HG03342 (cell line): ENCODE data around the gene DCHS1.
A peak's percentile ranks its signal among the peaks of the same experiment; 100 is the strongest.

Experiments
- ATAC-seq: cut with Tn5 transposase; IDR thresholded peaks from one replicate; pipeline ENCODE4 v1.9.1; 2021; ENCODE audit warnings: mild to moderate bottlenecking, moderate library complexity; ENCODE audit not compliant: unreplicated experiment

DCHS1 gene

DNA sequence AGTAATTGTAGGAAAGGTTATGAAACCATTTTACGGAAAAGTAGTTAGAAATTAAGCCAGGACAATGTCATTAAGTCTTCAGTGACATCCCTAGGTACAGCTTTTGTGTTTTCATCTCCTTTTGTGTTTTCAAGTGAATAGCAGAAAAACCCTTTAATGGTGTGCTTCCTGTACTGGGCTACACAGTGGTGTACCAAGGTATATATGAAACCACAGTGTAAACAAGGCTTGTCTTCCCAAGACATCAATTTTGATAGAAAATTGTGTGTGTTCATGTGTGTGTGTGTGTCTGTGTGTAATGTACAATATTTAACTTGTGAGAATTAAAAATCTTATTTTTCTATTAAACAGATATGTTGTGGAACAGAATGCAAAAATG lies 18.6 kb upstream of the DCHS1 start:
- ATAC-seq, result no peak

DNA sequence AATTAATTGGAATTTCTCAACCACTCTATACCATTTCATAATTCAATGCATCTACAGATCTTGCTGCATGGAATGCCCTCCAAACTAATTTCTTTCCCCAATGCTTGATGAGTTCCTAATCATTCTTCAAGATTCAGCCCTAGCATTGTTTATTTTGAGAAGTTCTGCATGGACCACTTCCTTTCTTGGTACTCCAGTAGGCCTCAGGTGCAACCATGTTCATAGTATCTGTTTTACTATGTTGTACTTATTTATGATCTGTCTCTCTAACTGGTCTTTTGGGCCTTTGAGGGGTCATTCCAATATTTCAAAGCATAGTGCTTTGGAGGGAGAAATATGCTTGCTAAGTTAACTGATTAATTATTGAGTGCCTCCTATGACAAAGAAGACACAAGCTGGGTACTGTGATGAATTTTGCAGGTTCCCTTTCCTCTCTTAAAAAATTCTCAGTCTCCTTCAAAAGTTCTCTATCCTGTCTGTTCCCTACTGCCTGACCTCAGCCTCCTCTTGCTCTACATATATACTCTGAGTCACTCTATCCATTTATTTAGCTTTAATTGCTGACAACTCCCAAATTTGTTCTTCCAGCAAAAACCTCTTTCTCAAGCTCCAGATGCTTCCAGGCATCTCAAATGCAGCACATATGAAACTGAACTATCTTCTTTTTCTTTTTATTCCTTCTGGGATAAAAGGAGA lies 18.1 kb upstream of the DCHS1 start:
- ATAC-seq, result no peak

DNA sequence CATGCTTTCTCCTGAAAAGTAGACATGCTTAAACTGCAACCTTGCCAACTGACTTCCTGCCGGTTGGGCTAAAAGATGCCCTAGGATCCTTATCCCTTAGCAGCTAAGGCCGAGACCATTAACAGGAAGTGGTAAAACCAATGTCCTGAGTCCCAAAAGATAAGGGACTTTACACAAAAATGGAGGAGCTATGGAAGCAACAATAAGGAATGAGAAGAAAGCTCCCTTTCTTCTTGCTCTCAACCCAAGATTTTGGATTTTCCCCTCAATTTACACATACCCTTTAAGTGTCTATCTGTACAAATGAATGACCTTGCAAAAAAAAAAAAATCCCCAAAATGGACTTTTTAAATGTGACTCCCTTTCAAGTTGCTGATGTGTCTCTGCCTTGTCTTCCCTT lies 16.4 kb upstream of the DCHS1 start:
- no peak for ATAC-seq

DNA sequence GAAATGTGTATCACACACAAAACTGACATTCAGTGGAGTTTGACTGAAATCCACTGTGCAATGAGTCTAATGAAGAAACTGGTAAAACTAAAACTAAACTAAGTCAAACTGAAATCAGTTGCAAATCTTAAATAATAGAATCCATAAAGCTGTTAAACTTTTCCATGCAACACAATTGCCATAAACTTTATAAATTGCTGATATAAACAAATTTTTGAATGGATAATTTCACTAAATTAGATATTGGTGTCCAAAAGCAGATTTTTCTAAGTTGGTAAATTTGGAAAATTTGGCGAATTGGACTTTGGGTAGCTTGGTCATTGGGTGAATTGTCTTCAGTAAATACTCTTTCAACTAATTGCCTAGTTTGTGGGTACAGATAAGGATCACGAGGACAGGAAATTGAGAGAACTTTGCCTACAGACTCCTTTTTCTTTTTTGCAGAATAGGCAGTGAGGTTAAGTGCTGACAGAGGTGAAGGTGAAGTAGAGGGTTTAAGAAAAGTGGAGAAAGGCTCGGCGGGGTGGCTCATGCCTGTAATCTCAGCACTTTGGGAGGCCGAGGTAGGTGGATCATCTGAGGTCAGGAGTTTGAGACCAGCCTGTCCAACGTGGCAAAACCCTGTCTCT lies 14.7 kb upstream of the DCHS1 start:
- no peak for ATAC-seq

DNA sequence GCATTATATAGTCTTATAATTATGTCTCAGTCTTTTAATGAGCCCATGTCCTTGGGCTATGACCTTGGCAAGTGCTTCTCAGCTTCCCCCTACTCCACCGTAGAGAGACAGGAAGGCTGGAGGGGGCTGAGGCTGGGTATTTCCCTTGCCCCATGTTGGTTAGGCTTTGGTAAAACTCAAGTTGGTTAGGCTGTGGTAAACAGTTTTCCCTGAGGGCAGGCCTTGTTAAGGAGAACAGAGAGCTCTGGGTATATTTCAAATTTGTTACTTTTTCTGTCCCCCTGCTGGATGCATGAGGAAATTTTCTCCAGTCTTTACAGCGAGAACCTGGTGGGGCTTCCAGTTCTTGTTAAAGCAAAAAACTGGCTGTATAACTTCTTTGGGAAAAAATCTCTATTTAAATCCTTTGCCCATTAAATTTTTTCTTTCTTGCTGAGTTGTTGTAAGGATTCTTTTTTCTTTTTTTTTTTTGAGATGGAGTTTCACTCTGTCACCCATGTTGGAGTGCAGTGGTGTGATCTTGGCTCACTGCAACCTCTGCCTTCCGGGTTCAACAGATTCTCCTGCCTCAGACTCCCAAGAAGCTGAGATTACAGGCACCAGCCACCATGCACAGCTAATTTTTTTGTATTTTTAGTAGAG lies 12.2 kb upstream of the DCHS1 start:
- peak; percentile 48 for ATAC-seq

DNA sequence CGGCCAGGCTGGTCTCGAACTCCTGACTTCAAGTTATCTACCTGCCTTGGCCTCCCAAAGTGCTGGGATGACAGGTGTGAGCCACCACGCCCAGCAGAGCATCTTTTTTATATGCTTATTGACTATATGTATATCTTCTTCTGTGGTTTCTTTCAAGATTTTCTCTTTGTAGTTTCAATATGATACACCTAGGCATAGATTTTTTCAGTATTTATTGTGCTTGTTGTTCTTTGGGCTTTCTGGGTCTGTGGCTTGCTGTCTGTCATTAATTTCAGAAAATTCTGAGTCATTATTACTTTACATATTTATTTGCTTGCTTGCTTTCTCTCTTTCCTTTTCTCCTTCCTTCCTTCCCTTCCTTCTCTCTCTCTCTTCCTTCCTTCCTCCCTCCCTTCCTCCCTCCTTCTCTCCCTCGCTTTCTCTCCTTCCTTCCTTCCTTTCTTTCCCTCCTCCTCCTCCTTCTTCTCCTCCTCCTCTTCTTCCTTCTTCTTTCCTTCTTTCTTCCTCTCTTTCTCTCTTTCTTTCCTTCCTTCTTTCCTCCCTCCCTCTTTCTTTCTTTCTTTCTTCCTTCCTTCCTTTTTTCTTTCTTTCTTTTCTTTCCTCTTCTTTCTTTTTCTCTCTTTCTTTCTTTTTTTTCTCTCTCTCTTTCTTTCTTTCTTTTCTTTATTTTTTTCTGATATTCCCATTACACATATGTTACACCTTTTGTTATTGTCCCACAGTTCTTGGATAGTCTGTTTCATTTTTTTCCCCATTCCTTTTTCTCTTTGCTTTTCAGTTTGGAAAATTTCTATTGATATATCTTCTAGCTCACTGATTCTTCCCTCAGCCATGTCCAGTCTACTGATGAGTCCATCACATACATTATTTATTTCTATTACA lies 10.9 kb upstream of the DCHS1 start:
- no peak for ATAC-seq

DNA sequence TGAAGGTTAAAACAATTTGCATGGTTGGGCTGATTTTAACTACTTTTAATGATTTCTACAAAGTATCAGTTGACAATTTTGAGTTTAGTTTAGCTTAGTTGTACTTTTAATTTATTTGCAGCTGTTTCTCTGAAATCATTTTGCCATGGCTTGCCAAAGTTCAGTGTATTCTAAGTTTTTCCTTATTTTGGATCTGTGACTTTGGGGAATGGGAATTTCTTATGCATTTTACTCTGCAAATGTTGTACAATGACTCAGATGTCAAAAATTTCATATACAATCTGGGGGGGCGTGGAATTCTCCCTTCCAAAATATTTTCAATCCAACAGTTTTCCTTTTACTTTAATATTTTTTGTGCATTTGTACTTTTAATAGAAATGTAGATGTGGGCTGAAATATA lies 8.9 kb upstream of the DCHS1 start:
- no peak for ATAC-seq

DNA sequence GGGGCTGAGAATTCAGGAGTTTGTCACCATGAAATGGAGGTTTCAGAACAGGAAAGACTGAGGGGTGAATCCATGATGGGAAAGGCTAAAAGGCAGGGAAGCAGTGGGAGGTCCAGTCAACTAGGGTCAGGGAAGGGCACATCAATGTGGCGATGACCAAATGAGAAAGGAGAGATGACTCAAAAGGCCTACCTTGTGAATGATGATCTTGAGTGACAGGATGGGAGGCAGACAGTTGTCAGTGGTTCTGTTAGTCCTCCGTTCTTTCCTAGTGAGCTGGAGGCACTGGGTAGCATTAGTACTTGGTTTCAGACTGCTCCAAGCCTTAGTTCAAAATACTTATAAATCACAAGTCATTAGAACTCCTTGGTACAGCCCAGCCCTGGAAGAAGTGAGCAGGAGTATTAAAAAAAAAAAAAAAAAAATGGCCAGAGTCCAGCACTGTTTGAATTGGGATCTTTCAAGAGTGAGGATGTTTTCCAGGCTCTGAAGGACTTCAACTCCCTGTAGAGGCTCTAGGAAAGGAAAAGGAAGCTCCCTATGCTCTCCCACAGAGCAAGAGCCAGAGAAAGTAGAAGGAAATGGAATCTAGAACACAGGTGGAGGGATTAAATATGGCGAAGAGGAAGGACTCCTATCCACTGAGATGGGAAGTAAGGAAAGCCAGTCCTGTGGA lies 8.3 kb upstream of the DCHS1 start:
- ATAC-seq, result no peak

DNA sequence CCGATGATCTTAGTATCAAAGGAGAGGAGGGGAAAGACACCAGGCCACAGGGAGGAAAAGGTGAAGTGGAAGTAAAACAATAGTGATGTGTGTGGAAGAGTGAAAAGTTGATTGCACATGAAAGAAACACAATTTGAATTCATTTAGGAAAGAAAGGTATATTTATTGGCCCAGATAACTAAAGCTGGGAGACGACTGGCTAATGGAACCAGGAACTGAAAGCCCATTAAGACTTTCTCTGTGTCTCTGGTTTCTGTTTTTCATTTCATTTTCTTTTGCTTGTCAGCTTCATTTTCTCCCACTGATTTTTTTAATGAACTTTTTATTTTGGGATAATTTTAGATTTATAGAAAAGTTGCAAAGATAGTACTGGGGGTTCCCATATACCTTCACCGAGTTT lies 5.1 kb upstream of the DCHS1 start:
- ATAC-seq, result no peak

DNA sequence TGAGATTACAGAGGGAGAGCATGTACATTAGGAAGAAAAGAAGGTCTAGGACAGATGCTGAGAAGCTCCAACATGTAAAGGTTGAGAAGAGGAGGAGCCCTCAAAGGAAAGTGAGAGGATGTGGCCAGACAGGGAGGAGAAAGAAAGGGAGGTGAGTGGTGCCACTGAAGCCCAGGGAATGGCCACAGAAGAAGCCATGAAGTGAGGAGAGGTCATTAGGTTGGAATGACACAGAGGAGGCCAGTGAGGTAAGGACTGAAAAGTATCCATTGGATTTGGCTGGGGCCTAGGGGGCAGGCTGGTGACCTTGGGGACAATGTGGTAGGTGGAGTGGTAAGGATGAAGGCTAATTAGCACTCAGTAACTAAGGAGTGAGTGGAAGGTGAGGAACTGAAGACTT lies 3.0 kb upstream of the DCHS1 start:
- ATAC-seq, result no peak

DNA sequence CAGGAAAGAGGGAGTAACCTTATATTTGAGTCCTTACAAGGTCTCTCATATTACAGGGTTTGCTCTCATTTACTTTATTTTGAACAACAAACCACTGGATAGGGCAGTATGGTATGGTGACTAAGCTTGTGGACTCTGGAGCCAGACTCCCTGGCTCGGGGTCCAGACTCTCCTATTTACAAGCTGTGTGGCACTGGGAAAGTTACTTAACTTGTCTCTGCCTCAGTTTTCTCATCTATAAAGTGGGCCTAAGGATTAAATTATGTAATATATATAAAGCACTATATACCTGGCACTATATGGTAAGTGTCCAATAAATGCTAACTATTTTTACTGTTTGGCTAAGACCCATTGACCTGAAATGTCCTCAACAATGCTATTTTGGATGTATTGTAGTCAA lies 1.7 kb upstream of the DCHS1 start:
- ATAC-seq, result no peak

DNA sequence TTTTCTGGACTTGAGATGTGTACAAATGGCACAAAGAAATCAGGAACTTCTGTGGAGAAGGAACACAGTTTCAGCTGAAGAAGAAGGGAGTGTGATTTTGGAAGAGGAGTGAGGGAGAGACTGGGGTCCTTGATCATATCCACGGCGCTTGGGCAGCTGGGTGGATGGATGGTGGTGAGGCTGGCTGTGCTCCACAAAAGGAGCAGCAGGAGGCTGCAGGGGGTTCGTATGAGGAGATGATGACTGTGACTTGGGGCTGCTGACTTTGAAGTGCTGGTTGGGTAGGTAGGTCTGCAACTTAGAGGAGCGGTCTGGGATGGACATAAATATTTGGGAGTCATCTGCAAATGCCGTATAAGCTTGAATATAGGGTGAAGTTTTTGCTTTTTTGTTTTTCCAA lies 1.3 kb upstream of the DCHS1 start:
- no peak for ATAC-seq

DNA sequence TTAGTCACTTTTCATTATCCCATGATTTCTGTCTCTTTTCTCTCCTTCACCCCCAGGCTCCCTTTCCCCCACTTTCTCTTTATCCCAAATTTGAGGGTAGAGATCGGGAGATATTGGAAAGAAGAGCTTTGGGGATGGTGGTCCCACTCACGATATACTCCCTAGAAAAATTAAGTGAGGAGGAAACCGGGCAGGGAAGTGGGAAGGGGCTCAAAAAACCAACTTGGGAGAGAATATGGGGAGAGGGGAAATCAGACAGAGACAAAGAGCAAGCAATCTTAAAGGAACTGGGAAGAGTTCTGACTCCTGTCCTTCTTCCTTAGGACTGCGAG lies 941 bp upstream of the DCHS1 start:
- no peak for ATAC-seq

DNA sequence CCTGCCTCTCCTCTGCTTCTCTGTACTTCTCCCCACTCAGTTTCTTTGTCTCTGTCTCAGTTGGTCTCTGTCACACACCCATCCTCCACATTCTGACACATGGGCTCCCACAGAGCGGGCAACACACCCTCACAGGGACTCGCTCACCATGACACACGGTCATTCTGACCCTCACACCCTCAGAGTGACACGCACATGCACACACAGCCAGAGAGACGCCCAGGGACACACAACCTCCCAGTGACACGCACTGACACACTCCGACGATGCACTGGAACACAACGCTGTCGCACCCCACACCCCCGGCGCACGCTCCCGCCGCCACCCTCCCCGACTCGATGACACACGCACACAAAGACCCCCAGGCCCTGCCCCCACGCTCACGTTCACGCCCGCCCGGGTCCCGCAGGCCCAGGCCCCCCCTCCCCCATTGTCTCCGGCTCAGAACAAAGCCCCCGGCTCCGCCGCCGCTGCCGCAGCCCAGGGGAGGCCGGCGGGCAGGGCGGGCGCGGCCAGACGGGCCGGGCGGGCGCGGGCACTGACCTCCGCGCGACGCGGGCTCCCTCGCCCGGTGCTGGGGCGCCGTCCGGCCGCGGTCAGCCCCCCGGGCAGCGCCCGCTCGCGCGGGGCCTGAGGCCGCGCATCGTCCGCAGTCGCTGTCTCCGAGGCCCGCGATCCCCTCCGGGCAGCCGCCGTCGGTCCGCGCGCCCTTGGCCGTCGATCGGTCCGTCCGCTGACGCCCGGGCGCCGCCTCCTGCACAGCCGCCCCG lies 404 bp downstream of the DCHS1 start:
- ATAC-seq, result no peak

DNA sequence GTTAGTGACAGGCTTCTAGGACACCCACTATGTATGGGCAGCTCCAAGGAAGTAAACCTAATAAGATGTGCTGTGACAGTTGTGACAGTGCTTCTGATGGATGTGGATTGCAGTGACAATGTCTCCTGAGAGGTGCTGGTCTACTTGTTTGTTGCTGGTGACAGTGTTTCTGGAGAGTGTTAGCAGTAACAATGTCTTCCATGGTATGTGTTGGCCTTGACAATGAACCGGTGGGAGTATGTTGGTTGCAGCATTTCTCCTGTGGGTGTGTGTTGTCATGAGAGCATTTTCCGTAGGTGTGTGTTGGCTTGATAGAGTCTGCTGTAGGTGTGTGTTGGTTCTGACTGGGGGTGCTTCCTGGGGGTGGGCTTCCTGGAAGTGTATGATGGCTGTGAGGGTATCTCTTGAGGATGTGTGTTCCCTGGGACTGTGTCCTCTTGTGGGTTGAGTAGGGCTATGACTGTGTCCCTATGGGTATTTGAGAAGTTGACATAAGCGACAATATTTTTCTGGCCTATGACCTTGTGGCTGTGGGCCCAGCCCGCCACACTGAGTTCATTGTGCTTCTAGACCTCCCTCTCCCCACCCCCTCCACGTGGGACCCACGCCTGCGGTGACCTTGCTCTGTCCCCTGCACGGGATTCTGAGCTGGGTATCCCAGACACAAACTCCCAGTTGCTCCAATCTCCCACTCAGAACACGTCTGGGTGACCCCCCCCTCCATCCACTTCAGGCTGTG lies 1.2 kb downstream of the DCHS1 start:
- ATAC-seq, result no peak

DNA sequence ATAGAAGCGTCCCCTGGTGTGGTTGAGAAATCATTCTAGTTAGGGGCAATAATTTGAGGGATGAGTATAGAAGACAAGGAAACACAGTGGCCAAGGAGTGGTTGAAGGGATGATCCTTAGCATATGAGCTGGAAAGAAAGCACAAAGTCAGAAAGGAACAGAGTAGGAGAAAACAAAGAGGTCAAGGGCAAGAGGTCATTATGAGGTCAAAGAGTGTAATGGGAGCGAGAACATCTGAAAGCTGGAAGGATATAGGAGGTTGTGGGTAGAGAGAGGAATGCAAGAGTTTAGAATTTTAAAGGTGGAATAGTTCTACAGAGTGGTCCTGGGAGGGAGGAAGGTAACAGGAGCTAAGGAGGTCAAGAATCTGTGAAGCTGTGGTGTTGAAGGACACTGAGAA lies 2.0 kb downstream of the DCHS1 start:
- ATAC-seq, result no peak

DNA sequence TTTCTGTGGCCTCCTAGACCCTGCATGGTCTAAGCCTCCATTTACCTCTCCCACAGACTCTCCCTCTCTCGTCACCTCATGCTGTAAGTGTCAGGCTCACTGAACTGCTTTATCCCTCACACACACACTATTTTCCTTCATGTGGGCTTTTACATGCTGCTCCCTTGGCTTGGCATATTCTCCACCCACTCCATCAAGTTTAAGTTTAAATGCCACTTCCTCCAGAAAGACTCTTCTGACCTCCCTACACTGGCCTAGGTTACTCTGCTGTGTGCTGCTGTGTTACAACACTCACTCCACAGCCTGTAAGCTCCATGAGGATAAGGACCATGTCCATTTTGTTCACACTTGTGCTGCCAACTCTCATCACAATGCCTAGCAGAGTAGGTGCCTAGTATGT lies 2.5 kb downstream of the DCHS1 start:
- ATAC-seq, result no peak

DNA sequence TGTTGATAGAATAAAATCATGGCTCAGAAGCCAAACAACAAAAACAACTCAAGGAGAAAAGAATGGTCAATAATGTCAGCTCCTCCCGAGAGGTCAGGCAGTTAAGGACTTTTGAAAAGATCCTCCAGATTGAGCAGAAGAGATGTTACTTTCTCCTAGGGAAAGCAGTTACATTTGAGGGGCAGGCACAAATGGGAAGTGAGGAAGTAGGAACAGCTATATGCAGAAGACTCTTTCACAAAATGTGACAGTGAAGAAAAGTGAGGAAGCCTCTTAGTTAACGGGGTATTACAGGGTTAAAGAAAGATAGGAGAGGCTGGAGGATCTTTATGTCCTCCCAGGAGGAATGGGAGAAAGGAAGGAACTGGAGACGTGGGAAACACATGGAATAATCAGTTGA lies 3.4 kb downstream of the DCHS1 start:
- no peak for ATAC-seq

DNA sequence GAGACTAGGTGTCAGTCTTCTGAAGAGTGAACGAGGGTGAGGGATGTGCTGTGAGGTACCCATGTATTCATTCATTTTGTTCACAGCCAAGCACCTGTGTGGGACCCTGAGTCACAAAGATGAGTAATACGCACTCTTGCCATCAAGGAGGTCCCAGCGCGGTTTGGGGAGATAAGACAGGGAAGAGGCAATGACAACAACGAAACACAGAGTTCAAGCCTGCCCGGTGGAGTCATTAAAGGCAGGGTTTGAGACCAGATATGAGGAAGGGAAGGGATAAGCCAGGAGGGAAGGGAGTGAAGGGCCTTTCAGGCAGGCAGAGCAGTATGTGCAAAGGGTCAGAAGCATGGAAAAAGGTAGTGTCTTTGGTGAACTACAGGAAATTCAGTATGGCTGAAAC lies 4.6 kb downstream of the DCHS1 start:
- no peak for ATAC-seq

DNA sequence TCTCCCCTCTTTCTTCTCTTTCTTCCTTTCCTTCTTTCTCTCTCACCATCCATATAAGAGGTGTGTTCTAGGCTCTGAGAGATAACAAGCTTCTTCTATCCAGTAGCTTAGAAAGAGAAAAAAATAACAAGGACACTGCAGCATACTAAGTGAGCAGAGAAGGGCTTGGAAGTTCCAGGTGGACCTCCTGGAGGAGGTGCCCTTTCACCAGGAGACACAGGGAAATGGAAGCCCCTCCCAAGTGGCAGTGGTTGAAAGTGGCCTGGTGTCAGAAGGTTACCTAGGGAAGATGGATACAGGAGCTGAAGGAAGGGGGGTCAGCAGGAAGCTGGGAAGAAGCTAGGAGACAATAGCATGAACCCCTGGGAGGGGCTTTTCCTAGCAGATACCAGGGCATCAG lies 5.5 kb downstream of the DCHS1 start:
- no peak for ATAC-seq
